Measurements from ENCODE around the gene RAB3IP. TPM values are rescaled to one million over a fixed set of nuclear protein-coding genes. Genes with fewer than 3 reads are reported as not detected.
"Not testable (repeated sequence)": the region's sequence is repeated elsewhere in the genome, so short reads cannot be mapped to it uniquely, and the experiment has no call there.

The RAB3IP gene
- total RNA-seq, 1 experiment from 2014 or later = 11.4 TPM

DNA sequence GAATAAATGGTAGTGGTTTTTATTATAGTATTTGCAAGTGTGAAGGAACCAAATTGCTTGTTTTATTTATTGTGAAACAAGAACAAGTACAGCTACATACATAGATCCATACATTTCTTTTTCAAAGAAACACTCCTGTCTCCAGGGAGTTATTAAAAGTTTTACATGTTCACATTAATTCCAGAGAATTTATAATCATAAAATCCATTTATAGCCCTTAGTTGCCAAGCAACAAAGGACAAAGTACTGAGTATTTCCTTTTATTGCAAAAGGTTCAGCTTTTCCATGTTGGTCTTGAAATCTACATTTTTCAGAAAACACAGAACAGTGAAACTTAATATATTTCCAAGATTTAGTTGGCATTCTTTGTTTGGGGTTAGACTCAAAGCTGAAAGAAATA is 95.9 kb downstream of the RAB3IP start:
- DNase-seq (ENCODE audit: low read depth) = no peak

DNA sequence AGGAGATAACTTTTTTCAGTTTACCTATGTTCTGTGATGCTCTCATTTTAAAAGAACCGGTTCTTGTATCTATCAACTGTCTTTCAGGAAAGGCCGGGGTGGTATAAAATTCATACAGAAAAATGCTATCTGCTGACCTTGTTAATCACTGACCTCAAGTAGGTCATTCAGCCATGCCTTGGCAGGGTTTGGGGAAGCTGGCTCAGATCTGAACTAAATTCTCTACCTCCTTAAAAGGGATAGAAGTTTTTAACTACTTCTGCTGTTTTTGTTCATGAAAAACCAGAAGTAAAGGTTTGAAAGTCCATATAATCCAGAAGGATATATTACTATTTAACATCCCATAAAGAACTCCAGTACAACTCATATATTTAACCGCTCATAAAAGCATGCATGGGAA is 96.4 kb downstream of the RAB3IP start:
- no peak for DNase-seq (ENCODE audit: low read depth)

DNA sequence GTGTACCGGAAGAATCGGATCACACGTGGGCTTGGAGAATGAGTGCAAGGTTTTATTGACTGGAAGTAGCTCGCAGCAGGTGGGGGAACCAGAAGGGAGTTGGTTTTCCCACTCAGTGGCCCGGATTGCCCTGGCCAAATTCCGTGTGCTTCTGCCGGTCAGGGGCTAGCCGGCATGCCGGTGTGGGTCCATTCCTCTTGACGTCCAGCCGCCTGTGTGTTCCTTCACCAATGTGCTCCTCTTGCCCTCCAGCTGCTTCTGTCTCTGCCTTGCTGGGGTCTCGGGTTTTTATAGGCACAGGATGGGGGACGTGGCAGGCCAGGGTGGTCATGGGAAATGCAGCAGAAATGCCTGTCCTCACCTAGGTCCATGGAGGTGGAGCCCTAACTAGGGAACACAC is 97.4 kb downstream of the RAB3IP start:
- no peak for DNase-seq (ENCODE audit: low read depth)

DNA sequence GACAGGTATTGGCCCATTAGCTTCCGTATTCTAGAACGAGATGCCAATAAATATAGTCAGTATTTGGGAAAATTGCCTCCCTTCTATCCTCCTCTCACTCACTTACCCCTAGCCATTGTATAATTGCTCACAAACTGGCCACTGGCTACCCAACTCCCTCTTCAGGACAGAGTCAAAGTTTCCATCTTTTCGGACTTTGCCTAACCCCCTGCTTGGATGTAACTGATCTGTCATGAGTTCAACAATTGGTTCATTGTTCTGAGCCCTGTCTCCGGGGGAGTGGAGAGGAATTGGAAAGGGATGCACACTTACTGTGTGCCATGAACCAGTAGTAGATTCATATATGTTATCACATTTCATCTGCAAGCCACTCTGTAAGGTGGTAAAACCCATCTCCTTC is 98.5 kb downstream of the RAB3IP start:
- DNase-seq (ENCODE audit: low read depth) = no peak

DNA sequence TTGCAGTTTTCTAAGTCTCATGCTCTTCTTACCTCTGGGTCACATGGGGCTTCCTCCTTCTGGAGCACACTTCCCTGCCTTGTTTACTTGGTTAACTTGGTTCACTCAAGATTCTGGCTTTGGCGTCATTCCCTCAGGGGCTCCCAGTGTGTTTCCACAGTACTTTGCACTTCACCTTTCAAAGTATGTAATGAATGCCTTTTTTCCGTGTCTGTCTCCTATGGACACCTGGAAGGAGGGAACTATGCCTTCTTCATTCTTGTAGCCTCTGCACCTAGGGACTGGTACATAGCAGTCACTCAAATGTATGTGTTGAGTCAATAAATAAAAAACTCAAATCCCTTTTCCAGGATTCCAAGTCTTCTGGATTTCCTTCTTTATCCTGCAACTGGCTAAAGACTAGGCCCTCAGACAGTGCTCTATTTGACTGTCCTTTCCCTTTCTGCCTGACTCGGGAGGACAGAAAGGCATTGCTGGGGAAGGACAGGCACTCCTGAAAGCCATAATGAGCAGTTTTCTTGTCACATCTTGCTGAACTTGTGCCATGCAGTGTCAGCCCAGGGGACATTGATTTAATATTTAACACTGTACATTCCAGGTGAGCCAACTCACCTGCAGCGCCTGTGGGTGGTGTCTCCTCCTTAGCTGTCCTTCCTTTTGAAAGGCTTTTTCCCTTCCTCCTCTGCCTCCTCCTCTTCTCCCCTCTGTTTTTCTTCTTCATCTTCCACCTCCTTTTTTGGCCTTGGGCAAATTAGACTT is 99.2 kb downstream of the RAB3IP start:
- no peak for DNase-seq (ENCODE audit: low read depth)

DNA sequence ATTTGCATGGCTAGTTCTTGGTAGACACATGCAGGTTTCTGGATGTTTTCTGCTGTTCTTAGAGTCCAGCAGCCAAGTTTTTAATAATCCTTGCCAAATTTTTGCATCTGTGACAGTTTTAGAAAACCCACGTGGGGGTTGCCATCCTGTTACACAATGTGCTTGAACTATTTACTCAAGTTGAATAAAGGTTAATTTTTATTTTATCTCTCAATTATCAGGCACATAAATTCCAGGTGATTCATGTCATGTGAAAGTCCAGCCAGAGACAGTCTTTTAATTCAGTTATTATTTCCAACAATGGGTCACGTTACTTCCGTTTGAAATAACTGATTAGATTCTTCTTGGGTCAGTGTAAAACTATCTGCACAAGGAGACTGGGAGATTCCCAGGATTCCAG is 102.1 kb downstream of the RAB3IP start:
- DNase-seq (ENCODE audit: low read depth) = no peak

DNA sequence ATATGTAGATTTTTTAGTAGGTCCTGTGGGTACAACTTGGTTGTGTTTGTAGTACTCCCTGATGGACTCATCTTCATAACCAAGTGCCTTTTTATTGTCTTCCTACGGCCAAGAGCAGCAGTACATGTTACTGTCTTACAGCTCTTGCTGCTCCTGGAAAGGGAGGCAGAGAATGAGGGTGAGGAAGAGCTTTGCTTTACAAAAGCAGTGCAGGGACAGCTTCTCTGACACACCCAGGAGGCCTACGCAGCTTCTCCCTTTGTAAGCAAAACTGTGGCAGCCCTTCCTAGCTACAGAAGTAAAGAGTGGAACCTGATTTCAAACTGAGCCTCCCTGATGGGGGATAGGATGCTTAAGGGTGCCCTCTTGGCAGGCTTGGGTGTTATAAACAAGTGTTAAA is 104.9 kb downstream of the RAB3IP start:
- no peak for DNase-seq (ENCODE audit: low read depth)

DNA sequence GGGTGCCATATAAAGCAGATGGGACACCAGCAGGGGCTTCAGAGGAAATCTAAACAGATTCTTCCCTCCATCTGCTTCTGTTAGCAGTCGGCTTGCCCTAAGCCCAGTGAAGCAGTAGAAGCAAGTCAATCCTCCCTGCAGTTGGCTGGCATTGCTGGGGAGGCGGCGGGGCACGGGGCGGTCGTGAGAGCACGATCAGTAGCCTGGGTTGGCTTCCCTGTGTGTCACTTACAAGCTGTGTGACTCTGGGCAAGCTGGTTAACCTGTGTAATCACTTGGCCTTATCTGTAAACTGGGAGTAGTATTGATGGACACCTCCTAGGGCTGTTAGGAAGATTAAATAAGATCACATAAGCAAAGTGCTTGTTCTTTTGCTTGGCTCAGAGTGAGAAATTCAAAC is 105.8 kb downstream of the RAB3IP start:
- no peak for DNase-seq (ENCODE audit: low read depth)

DNA sequence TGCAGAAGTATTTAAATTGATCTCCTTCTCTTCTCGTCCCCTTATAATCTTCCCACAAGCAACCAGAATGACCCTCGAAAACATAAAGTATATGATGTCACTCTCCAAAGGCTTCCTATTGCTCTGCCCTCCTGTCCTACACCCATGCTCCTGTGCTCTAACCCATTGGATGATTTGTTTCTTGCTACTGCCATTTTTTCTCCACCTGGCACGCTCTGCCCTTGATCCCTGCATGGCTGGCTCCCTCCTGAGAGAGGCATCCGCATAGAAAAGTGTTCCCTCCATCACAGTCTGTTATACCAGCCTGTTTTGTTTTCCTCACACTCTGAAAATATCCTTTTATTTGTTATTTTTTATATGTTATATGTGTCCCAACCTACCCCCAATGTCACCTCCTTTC is 106.2 kb downstream of the RAB3IP start:
- DNase-seq (ENCODE audit: low read depth) = no peak

DNA sequence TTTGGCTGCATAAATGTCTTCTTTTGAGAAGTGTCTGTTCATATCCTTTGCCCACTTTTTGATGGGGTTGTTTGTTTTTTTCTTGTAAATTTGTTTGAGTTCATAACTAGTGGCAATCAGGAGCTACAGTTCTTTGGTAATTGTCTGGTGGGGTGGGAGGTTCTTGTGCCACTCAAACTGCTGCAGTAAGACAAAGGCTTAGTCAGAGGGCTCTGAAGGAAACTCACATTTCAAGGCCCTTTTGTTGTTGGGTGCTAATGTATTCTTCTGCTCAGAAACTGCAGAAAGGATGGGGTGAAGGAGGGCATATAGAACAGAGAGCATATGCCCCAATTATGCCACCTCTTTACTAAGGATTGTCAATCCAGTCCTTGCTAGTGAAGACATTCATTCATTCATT is 108.3 kb downstream of the RAB3IP start:
- no peak for DNase-seq (ENCODE audit: low read depth)

DNA sequence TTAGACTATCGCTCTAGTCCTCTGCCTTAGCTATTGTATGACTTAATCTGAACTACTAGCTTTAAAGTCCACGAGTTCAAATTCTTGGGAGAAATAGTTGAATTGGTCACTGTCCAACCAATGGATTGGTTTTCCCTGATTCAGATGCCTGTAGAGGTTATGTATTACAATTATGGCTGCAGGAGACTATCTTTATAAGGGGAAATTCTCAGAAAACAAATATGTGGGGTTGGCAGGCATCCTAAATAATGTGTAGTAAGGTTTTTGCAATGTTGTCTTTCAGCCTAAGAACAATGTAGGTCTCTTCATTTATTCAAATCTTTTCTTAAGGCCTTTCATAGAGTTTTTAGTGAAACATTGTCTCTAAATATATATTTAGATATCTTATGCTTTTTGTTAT is 113.3 kb downstream of the RAB3IP start:
- no peak for DNase-seq (ENCODE audit: low read depth)

DNA sequence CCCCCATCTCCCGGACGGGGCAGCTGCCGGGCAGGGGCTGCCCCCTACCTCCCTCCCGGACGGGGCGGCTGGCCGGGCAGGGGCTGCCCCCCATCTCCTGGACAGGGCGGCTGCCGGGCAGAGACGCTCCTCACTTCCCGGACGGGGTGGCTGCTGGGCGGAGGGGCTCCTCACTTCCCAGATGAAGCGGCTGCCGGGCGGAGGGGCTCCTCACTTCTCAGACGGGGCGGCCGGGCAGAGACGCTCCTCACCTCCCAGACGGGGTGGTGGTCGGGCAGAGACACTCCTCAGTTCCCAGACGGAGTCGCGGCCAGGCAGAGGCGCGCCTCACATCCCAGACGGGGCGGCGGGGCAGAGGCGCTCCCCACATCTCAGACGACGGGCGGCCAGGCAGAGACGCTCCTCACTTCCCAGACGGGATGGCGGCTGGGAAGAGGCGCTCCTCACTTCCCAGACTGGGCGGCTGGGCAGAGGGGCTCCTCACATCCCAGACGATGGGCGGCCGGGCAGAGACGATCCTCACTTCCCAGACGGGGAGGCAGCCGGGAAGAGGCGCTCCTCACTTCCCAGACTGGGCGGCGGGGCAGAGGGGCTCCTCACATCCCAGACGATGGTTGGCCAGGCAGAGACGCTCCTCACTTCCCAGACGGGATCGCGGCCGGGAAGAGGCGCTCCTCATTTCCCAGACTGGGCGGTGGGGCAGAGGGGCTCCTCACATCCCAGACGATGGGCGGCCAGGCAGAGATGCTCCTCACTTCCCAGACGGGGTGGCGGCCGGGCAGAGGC is 114.7 kb downstream of the RAB3IP start:
- not testable (repeated sequence) for DNase-seq (ENCODE audit: low read depth)

DNA sequence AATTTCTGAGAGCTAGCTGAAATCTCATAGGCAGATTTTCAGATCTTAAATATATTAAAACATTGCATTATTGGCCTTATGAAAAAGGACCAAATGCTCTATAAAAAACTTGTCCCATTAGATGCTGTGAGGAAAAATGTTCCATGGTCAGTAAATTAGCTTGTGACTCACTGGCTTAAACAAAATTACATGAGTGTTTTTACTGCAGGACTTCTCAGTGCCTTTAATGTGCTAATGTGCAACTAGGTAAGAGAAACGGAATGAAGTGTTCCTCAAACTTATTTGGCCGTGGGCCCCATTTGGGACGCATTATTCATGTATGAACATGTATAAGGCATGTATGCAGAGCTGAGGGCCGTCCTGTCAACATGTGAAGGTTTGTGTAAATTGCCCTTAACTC is 128.0 kb downstream of the RAB3IP start:
- no peak for DNase-seq (ENCODE audit: low read depth)

DNA sequence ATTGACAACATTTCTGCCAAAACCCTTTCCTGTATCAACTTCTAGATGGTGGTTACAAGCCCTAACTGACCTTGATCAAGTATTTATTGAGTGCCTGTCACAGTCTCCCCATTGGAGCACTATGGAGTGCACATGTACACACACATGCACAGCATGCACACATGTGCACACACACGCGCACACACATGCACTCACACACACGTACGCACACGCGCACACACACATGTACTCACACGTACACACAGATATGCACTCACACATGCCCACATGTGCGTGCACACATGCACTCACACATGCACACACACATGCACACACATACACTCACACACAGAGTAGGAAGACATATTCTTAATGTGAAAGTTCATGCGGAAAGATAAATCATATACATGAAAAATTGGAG is 130.0 kb downstream of the RAB3IP start:
- DNase-seq (ENCODE audit: low read depth) = no peak

DNA sequence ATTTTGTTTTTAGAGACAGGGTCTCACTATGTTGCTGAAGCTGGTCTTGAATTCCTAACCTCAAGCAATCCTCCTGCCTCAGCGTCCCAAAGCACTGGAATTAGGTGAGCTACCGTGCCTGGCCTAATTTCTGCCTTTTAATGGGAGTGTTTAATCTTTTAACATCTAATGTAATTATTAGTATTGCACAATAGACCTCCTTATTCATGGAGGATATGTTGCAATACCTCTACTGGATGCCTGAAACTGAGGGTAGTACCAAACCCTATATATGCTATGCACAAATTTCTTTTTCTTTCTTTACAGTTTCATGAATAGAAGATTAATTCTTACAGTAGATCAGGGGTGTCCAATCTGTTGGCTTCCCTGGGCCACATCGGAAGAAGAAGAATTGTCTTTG is 134.1 kb downstream of the RAB3IP start:
- DNase-seq (ENCODE audit: low read depth) = no peak

Other genes with a start within 250 kb of the RAB3IP start
- gene CCT2, start 153.4 kb upstream of the RAB3IP start, total RNA-seq (2014; rRNA removed; shearing (Covaris generic)) = 315 and 356 TPM in 2 replicates
- not detected in 2 replicates for gene LRRC10, start 128.0 kb upstream of the RAB3IP start, total RNA-seq (2014; rRNA removed; shearing (Covaris generic))
- gene BEST3, start 39.6 kb upstream of the RAB3IP start, total RNA-seq (2014; rRNA removed; shearing (Covaris generic)) = not detected in 2 replicates
- gene MYRFL, start 86.4 kb downstream of the RAB3IP start, total RNA-seq (2014; rRNA removed; shearing (Covaris generic)) = not detected in 2 replicates